HepG2 (cell line): Measurements from ENCODE around the gene ABCD1. TPM values are rescaled to one million over a fixed set of nuclear protein-coding genes. Genes with fewer than 3 reads are reported as not detected.

Source experiments
- HNRNPL ChIP-seq: fragments of 200-400 bp; formaldehyde crosslinking; IDR thresholded peaks from 2 replicates; pipeline ENCODE4 v1.6.1; 2017; ENCODE audit warnings: mild to moderate bottlenecking, low read depth, low read length
- MEIS2 ChIP-seq: sonication (generic); formaldehyde crosslinking; IDR thresholded peaks from 2 replicates; pipeline ENCODE4 v1.9.0; 2021; ENCODE audit warnings: mild to moderate bottlenecking, missing genetic modification reagents
- NFE2 ChIP-seq: sonication (generic); formaldehyde crosslinking; IDR thresholded peaks from 2 replicates; pipeline ENCODE4 v1.4.0; 2020; ENCODE audit warnings: missing genetic modification reagents
- NONO ChIP-seq, 2 experiments: fragments of 450-650 bp in 1 of 2; sonication (generic) in 1 of 2; formaldehyde crosslinking in 1 of 2; IDR thresholded peaks in 1 of 2; conservative IDR thresholded peaks in 1 of 2; 2 replicates each; pipeline versions ENCODE4 v1.6.1 to v1.8.0; 2017 to 2022; ENCODE audit warnings: mild to moderate bottlenecking in 1 of 2, missing genetic modification reagents in 1 of 2, moderate library complexity in 1 of 2
- NR1H2 ChIP-seq: sonication (generic); formaldehyde crosslinking; IDR thresholded peaks from 2 replicates; pipeline ENCODE4 v1.8.1; 2022; ENCODE audit warnings: low read depth, missing genetic modification reagents, borderline replicate concordance
- SKI ChIP-seq: fragments of 450-650 bp; IDR thresholded peaks from one replicate; pipeline ENCODE4 v1.6.1; 2018; ENCODE audit warnings: mild to moderate bottlenecking; ENCODE audit not compliant: partially characterized antibody
- SMAD1 ChIP-seq: sonication (generic); formaldehyde crosslinking; IDR thresholded peaks from 2 replicates; pipeline ENCODE4 v1.4.0; 2020; ENCODE audit warnings: missing genetic modification reagents, low read depth, mild to moderate bottlenecking, borderline replicate concordance
- SP140L ChIP-seq: sonication (generic); formaldehyde crosslinking; IDR thresholded peaks from 2 replicates; pipeline ENCODE4 v1.4.0; 2020; ENCODE audit warnings: missing genetic modification reagents, borderline replicate concordance
- SRY ChIP-seq: sonication (generic); formaldehyde crosslinking; IDR thresholded peaks from 2 replicates; pipeline ENCODE4 v1.8.0; 2022; ENCODE audit warnings: mild to moderate bottlenecking, missing genetic modification reagents
- TCF7 ChIP-seq: sonication (generic); IDR thresholded peaks from 2 replicates; pipeline ENCODE4 v1.6.1; 2016; ENCODE audit warnings: antibody characterized with exemption, low read depth
- ZFP62 ChIP-seq: sonication (generic); formaldehyde crosslinking; IDR thresholded peaks from 2 replicates; pipeline ENCODE4 v1.4.0; 2020; ENCODE audit warnings: missing genetic modification reagents
- ZNF12 ChIP-seq: sonication (generic); formaldehyde crosslinking; IDR thresholded peaks from 2 replicates; pipeline ENCODE4 v1.5.0; 2020; ENCODE audit warnings: missing genetic modification reagents
- ZNF20 ChIP-seq: sonication (generic); formaldehyde crosslinking; IDR thresholded peaks from 2 replicates; pipeline ENCODE4 v1.4.0; 2020; ENCODE audit warnings: mild to moderate bottlenecking, moderate library complexity, missing genetic modification reagents
- ZNF331 ChIP-seq: sonication (generic); formaldehyde crosslinking; IDR thresholded peaks from 2 replicates; pipeline ENCODE4 v1.4.0; 2020; ENCODE audit warnings: missing genetic modification reagents
- ZNF607 ChIP-seq: sonication (generic); formaldehyde crosslinking; IDR thresholded peaks from 2 replicates; pipeline ENCODE4 v1.5.1; 2020; ENCODE audit warnings: missing genetic modification reagents, mild to moderate bottlenecking, borderline replicate concordance
- ZNF720 ChIP-seq: sonication (generic); formaldehyde crosslinking; IDR thresholded peaks from 2 replicates; pipeline ENCODE4 v1.4.0; 2020; ENCODE audit warnings: missing genetic modification reagents
- ZNF792 ChIP-seq: IDR thresholded peaks from 2 replicates; pipeline ENCODE4 v1.6.1; 2016
- polyA plus RNA-seq, 8 experiments: library from polyadenylated mRNA; depleted of rRNA in 3 of 8; stranded (reverse) in 7 of 8; unstranded in 1 of 8; fragments of >200 nt; fragmentation: Illumina TruSeq in 4 of 8; extraction: Trizol in 4 of 8; gene quantifications; 2 replicates each; pipeline versions ENCODE4 v1.2.1 to v1.2.3, GENCODE V29; 2011 to 2016; ENCODE audit warnings: low read depth in 4 of 8, missing spikeins in 1 of 8, mixed read lengths in 1 of 8; ENCODE audit not compliant: insufficient read depth in 1 of 8
- total RNA-seq, 5 experiments: library from RNA; depleted of rRNA; stranded (reverse); fragments of >200 nt; fragmentation: Illumina TruSeq; extraction: Trizol; gene quantifications; 2 replicates each; pipeline ENCODE4 v1.2.3, GENCODE V29; 2016; ENCODE audit warnings: low read depth in 1 of 5
- TF ChIP-seq, protein P1 (sequence below): sonication (generic); formaldehyde crosslinking; IDR thresholded peaks from 2 replicates; pipeline ENCODE4 v1.5.0; 2020; ENCODE audit warnings: missing genetic modification reagents
- TF ChIP-seq, protein P2 (sequence below): sonication (generic); formaldehyde crosslinking; conservative IDR thresholded peaks from 2 replicates; pipeline ENCODE4 v1.8.0; 2022; ENCODE audit warnings: low read depth, missing genetic modification reagents
- TF ChIP-seq, protein P3 (sequence below): sonication (generic); formaldehyde crosslinking; IDR thresholded peaks from 2 replicates; pipeline ENCODE4 v1.5.0; 2020; ENCODE audit warnings: missing genetic modification reagents
- TF ChIP-seq, protein P4 (sequence below): sonication (generic); formaldehyde crosslinking; IDR thresholded peaks from 2 replicates; pipeline ENCODE4 v1.5.1; 2020; ENCODE audit warnings: mild to moderate bottlenecking, missing genetic modification reagents, moderate library complexity
- TF ChIP-seq, protein P5 (sequence below): sonication (generic); formaldehyde crosslinking; IDR thresholded peaks from 2 replicates; pipeline ENCODE4 v1.4.0; 2020; ENCODE audit warnings: missing genetic modification reagents

ABCD1 gene
- total and polyA plus RNA-seq, 2 of the 13 experiments (the other 11 are each of a cell fraction or from before 2014, with no cell fraction given) = 11.4 to 15.9 TPM

DNA sequence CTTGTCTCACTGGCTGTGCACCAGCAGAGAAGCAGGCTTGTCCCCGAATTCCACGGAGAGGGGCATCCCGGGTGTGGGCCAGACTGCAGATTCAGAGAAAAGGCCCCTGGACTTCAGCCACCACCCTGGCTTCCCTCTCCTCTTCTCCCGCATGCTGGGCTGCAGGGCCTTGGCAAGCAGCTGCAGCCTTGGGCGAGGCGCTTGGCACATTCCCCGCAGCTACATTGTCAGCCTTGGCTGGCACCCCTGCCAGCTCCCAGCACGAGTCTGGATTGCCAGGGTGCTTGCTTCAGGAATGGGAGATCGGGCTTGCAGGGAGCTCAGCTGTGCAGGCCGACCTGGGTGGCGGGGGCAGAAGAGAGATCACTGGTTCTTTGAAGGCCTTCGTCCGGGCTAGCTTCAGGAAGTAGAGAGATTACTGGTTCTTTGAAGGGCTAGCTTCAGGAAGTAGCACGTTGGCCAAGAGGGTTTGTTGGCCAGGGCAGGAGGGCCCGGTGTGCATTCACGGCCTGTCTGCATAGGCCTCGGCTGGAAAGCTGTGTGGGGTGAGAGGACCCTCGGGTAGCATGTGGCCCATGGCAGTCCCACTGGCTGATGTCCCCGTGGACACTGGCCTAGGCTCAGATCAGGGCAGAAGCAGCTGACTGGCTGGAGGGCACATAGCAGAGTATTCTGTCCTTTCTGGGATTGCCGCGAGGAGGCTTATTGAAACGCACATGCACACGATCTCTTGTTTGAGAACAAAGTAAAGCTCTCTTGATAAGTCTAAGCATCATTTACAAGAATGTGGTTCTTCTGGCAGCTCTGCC, 2.7 kb downstream of the ABCD1 start (continued):
- TF ChIP-seq ZNF792 (no peak), NR1H2 (CRISPR knock-in tag) (no peak), ZNF331 (CRISPR knock-in tag) (no peak), SMAD1 (no peak), ZFP62 (CRISPR knock-in tag) (no peak), ZNF720 (no peak), NONO (IDR thresholded peaks at IDR 0.05) (no peak), NONO (CRISPR knock-in tag; conservative IDR thresholded peaks at IDR 0.05) (no peak), TCF7 (peak; percentile 24; the same call in 1 of the 2 replicates), SP140L (CRISPR knock-in tag) (no peak), HNRNPL (0 out of 2 replicates have a peak, but pooled peaks have one; percentile 66), SRY (CRISPR knock-in tag) (0 out of 2 replicates have a peak, but pooled peaks have one; percentile 33), ZNF607 (CRISPR knock-in tag) (no peak), SKI (no peak), MEIS2 (no peak), NFE2 (CRISPR knock-in tag) (no peak), ZNF20 (CRISPR knock-in tag) (no peak), ZNF12 (no peak)
- TF ChIP-seq, protein P1, sequence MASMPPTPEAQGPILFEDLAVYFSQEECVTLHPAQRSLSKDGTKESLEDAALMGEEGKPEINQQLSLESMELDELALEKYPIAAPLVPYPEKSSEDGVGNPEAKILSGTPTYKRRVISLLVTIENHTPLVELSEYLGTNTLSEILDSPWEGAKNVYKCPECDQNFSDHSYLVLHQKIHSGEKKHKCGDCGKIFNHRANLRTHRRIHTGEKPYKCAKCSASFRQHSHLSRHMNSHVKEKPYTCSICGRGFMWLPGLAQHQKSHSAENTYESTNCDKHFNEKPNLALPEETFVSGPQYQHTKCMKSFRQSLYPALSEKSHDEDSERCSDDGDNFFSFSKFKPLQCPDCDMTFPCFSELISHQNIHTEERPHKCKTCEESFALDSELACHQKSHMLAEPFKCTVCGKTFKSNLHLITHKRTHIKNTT (CRISPR knock-in tag) = no peak
- TF ChIP-seq, protein P2, sequence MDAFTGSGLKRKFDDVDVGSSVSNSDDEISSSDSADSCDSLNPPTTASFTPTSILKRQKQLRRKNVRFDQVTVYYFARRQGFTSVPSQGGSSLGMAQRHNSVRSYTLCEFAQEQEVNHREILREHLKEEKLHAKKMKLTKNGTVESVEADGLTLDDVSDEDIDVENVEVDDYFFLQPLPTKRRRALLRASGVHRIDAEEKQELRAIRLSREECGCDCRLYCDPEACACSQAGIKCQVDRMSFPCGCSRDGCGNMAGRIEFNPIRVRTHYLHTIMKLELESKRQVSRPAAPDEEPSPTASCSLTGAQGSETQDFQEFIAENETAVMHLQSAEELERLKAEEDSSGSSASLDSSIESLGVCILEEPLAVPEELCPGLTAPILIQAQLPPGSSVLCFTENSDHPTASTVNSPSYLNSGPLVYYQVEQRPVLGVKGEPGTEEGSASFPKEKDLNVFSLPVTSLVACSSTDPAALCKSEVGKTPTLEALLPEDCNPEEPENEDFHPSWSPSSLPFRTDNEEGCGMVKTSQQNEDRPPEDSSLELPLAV = no peak
- TF ChIP-seq, protein P3, sequence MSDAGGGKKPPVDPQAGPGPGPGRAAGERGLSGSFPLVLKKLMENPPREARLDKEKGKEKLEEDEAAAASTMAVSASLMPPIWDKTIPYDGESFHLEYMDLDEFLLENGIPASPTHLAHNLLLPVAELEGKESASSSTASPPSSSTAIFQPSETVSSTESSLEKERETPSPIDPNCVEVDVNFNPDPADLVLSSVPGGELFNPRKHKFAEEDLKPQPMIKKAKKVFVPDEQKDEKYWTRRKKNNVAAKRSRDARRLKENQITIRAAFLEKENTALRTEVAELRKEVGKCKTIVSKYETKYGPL (CRISPR knock-in tag) = no peak
- TF ChIP-seq, protein P4, sequence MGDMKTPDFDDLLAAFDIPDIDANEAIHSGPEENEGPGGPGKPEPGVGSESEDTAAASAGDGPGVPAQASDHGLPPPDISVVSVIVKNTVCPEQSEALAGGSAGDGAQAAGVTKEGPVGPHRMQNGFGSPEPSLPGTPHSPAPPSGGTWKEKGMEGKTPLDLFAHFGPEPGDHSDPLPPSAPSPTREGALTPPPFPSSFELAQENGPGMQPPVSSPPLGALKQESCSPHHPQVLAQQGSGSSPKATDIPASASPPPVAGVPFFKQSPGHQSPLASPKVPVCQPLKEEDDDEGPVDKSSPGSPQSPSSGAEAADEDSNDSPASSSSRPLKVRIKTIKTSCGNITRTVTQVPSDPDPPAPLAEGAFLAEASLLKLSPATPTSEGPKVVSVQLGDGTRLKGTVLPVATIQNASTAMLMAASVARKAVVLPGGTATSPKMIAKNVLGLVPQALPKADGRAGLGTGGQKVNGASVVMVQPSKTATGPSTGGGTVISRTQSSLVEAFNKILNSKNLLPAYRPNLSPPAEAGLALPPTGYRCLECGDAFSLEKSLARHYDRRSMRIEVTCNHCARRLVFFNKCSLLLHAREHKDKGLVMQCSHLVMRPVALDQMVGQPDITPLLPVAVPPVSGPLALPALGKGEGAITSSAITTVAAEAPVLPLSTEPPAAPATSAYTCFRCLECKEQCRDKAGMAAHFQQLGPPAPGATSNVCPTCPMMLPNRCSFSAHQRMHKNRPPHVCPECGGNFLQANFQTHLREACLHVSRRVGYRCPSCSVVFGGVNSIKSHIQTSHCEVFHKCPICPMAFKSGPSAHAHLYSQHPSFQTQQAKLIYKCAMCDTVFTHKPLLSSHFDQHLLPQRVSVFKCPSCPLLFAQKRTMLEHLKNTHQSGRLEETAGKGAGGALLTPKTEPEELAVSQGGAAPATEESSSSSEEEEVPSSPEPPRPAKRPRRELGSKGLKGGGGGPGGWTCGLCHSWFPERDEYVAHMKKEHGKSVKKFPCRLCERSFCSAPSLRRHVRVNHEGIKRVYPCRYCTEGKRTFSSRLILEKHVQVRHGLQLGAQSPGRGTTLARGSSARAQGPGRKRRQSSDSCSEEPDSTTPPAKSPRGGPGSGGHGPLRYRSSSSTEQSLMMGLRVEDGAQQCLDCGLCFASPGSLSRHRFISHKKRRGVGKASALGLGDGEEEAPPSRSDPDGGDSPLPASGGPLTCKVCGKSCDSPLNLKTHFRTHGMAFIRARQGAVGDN (CRISPR knock-in tag) = peak; percentile 73
- TF ChIP-seq, protein P5, sequence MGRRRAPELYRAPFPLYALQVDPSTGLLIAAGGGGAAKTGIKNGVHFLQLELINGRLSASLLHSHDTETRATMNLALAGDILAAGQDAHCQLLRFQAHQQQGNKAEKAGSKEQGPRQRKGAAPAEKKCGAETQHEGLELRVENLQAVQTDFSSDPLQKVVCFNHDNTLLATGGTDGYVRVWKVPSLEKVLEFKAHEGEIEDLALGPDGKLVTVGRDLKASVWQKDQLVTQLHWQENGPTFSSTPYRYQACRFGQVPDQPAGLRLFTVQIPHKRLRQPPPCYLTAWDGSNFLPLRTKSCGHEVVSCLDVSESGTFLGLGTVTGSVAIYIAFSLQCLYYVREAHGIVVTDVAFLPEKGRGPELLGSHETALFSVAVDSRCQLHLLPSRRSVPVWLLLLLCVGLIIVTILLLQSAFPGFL (CRISPR knock-in tag) = no peak
